Nephron progenitor cell (in vitro differentiated cells): ENCODE results near the gene PDE8A.

Experiments
- DNase-seq: peaks from one replicate; pipeline ENCODE4 v3.0.0; 2021
- H3K27ac Mint-ChIP-seq: 2 replicates; pipeline ENCODE4 v1.8.0; 2021; ENCODE audit warnings: mild to moderate bottlenecking, moderate library complexity, mixed read lengths
- H3K27me3 Mint-ChIP-seq: 2 replicates; pipeline ENCODE4 v1.8.0; 2021; ENCODE audit warnings: mild to moderate bottlenecking, low read depth, mixed read lengths; ENCODE audit not compliant: poor library complexity
- H3K36me3 Mint-ChIP-seq: 2 replicates; pipeline ENCODE4 v1.8.0; 2021; ENCODE audit warnings: low read depth, mixed read lengths
- H3K4me1 Mint-ChIP-seq: 2 replicates; pipeline ENCODE4 v1.8.0; 2021; ENCODE audit warnings: mixed read lengths
- H3K4me3 Mint-ChIP-seq: 2 replicates; pipeline ENCODE4 v1.8.0; 2021; ENCODE audit warnings: mild to moderate bottlenecking, moderate library complexity, mixed read lengths
- H3K9me3 Mint-ChIP-seq: 2 replicates; pipeline ENCODE4 v1.8.0; 2021; ENCODE audit warnings: mild to moderate bottlenecking, moderate library complexity, mixed read lengths
- TF ChIP-seq, protein P1 (sequence below): fragments of 200-600 bp; sonication (generic); IDR thresholded peaks from 2 replicates; pipeline ENCODE4 v1.5.0; 2021; ENCODE audit warnings: antibody characterized with exemption

The PDE8A gene

GRCh38 chr15:84955089-84955848, 26.4 kb upstream of the PDE8A start:
- Mint-ChIP-seq H3K9me3 (peaks cover 6% of the 10 kb centered on the region), H3K27me3 (peaks cover 22% of the 10 kb centered on the region), H3K4me3 (no peak overlapping the region), H3K36me3 (no peaks in the 10 kb centered on the region), H3K4me1 (peaks cover 20% of the 10 kb centered on the region), H3K27ac (no peak overlapping the region)
- TF ChIP-seq, protein P1, sequence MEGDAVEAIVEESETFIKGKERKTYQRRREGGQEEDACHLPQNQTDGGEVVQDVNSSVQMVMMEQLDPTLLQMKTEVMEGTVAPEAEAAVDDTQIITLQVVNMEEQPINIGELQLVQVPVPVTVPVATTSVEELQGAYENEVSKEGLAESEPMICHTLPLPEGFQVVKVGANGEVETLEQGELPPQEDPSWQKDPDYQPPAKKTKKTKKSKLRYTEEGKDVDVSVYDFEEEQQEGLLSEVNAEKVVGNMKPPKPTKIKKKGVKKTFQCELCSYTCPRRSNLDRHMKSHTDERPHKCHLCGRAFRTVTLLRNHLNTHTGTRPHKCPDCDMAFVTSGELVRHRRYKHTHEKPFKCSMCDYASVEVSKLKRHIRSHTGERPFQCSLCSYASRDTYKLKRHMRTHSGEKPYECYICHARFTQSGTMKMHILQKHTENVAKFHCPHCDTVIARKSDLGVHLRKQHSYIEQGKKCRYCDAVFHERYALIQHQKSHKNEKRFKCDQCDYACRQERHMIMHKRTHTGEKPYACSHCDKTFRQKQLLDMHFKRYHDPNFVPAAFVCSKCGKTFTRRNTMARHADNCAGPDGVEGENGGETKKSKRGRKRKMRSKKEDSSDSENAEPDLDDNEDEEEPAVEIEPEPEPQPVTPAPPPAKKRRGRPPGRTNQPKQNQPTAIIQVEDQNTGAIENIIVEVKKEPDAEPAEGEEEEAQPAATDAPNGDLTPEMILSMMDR = peak; percentile 69
- peak; percentile 62 for DNase-seq

DNA sequence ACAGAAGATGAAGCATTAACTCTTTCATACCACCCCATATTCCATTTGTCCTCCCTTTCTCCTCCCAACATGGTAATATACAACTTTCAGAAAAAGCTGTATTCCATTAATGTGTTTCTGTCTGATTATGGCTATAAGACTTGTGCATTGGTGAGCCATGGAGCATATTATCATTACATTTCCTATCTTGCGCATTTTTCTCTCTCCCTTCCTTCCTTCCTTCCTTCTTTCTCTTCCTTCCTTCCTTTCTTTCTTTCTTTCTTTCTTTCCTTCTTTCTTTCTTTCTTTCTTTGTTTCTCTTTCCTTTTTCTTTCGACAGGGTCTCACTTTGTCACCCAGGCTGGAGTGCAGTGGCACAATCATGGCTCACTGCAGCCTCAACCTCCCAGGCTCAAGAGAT, 25.5 kb upstream of the PDE8A start:
- no peak for DNase-seq
- H3K9me3 Mint-ChIP-seq = peaks cover 6% of the 10 kb centered on the region
- H3K4me3 Mint-ChIP-seq = no peak overlapping the region
- TF ChIP-seq, protein P1 = no peak
- H3K4me1 Mint-ChIP-seq = peaks cover 13% of the 10 kb centered on the region
- H3K36me3 Mint-ChIP-seq = no peaks in the 10 kb centered on the region
- peaks cover 18% of the 10 kb centered on the region for H3K27me3 Mint-ChIP-seq
- H3K27ac Mint-ChIP-seq = no peak overlapping the region

- no peak overlapping the region for H3K27ac Mint-ChIP-seq
- DNase-seq = no peak
Measured at GRCh38 chr15:84960391-84961113, 21.1 kb upstream of the PDE8A start.

GRCh38 chr15:84961114-84961452, 20.6 kb upstream of the PDE8A start:
- Mint-ChIP-seq H3K9me3 (peaks cover 16% of the 10 kb centered on the region), H3K4me3 (no peak overlapping the region), H3K27me3 (peaks cover 14% of the 10 kb centered on the region), H3K27ac (no peak overlapping the region), H3K36me3 (no peaks in the 10 kb centered on the region), H3K4me1 (peaks cover 10% of the 10 kb centered on the region)
- no peak for DNase-seq
- TF ChIP-seq, protein P1 = no peak

More at GRCh38 chr15:84960391-84961113, 21.1 kb upstream of the PDE8A start:
- Mint-ChIP-seq H3K27me3 (peaks cover 19% of the 10 kb centered on the region), H3K9me3 (peaks cover 16% of the 10 kb centered on the region), H3K36me3 (no peaks in the 10 kb centered on the region), H3K4me3 (no peak overlapping the region), H3K4me1 (peaks cover 16% of the 10 kb centered on the region)
- TF ChIP-seq, protein P1 = no peak

DNA sequence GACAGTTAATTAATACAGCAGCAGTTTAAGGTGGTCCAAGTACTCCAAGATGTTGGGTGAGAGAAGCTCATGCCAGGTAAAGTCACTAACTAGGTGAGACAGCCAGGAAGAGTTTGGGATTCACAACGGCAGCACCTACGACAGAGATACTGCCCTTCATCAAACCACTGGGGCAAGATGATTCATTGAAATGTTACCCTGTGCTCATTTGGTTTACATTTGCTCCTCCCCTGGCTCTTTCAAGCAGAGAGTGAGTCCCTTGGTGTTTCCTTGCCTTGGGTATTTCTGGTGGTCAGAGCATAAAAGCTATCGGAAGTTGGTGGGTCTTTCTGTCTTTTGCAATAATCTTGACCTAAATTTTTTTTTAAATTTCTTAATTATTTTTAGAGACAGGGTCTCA, 19.9 kb upstream of the PDE8A start:
- no peak overlapping the region for H3K27ac Mint-ChIP-seq
- peaks cover 21% of the 10 kb centered on the region for H3K9me3 Mint-ChIP-seq
- H3K4me3 Mint-ChIP-seq = no peak overlapping the region
- no peaks in the 10 kb centered on the region for H3K36me3 Mint-ChIP-seq
- H3K27me3 Mint-ChIP-seq = peaks cover 12% of the 10 kb centered on the region
- no peak for DNase-seq
- TF ChIP-seq, protein P1 = no peak
- peaks cover 9% of the 10 kb centered on the region for H3K4me1 Mint-ChIP-seq
